HG03558 (cell line): ENCODE measurements around the gene INTS11.

Source experiments
- ATAC-seq: cut with Tn5 transposase; IDR thresholded peaks from one replicate; pipeline ENCODE4 v1.9.1; 2021; ENCODE audit warnings: moderate number of reproducible peaks; ENCODE audit not compliant: unreplicated experiment; ENCODE audit errors: extremely low read depth

The INTS11 gene

GRCh38 chr1:1305300-1306069, 19.0 kb downstream of the INTS11 start:
- no peak for ATAC-seq

DNA sequence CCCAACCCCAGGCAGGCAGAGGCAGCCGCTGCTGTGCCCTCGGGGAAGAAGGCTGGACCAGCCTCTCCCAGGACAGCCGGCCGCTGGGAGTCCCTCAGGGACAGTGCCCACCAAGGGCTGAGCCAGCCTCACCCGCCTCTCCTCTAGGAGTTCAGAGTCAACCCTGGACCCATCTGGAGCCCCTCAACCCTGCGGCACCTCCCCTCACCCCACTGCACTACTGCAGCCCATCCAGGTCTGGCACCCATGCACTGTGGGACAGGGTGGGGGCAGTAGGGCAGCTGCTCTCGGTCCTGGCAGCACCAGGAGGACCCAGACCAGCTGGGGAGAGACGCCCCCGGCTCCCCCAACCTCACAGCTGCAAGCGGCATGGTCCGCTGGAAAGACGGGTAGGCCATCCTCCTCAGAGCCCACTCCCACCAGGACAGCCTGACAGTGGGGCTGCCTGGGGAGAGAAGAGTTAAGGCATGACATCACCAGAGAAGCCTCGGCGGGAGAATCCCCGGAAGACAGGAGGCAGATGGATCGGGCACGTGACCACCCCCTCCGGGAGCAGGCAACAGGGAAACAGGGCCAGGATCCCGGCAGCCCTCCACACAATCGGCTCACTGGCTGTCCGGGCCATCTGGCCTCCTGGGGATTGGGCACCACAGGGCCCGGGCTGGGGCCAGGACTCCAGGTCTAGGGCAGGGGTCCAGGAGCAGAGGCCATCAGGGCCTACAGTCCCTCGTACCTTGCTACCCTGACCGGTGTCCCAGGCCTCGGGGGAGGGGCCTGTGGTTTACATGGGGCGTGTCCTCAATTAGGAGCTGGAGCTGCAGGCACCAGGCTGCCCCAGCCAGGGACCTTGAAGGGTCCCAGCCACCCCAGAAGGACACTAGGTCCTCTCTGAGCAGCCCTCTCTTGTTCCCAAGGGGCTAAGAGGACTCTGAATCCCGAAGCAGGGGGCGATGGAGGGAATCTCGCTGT, 19.8 kb downstream of the INTS11 start:
- no peak for ATAC-seq

GRCh38 chr1:1303736-1304135, 20.7 kb downstream of the INTS11 start:
- ATAC-seq: no peak

DNA sequence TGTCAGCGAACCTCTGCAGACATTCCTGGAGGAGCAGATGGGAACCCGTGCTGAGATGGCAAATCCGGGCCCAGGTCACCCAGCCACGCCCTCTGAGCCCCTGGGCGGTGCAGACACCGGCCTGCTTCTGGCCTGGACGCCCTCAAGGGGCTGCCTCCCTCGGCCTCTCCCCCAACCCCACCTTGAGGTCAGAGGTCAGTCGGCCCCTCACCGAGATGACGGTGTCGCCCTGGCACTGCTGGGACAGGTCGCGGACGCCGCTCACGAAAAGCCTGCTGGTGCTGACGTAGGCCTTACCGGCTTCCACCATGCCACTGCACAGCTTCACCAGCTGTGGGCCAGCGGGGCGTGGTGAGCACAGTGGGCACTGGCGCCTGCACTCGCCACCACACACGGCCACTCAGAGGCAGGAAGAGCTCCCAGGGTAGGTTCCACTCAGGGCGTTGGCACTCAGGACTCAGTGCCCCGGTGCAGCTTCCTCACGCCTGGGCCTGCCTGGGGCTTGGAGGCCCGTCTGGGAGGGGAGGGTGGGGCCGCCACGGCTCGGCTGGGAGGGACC, 21.4 kb downstream of the INTS11 start:
- no peak for ATAC-seq

DNA sequence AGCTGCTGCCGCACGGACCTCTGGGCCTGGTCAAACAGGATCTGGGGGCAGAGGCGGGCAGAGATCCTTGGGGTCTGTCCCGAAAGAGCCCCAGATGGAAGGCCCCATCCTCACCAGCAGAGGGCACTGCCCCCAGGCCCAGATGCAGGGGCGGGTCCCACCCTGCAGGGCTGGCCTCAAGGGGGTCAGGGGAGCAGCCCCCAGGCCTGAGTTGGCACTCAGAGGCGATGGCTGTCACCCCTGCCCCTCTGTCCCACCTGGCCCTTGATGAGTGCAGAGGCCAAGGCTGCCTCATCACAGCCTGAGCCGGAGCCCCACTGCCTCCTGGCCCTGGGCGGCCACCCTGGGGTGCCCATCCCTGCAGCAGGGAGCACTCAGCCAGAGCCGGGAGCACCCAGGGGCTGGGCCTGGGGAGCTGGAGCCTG, 22.4 kb downstream of the INTS11 start:
- no peak for ATAC-seq

DNA sequence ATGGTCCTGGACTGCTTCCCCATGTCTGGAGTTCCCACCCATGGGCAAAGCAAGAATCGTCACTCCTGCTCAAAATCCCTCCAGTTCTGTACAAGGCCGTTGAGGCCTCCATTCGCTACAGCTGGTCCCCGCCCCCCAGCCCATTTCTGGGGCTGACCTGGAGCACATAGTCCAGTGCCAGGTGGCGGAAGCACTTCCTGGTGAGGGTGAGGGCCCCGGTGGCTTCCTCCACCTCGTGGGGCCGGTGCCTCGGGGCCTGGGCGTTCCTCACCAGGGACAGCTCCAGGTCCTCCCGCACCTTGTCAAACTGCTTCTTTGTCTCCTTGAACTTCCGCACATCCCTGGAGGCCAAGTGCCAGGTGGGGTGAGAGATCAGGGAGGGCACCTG, 24.1 kb downstream of the INTS11 start:
- ATAC-seq: no peak

DNA sequence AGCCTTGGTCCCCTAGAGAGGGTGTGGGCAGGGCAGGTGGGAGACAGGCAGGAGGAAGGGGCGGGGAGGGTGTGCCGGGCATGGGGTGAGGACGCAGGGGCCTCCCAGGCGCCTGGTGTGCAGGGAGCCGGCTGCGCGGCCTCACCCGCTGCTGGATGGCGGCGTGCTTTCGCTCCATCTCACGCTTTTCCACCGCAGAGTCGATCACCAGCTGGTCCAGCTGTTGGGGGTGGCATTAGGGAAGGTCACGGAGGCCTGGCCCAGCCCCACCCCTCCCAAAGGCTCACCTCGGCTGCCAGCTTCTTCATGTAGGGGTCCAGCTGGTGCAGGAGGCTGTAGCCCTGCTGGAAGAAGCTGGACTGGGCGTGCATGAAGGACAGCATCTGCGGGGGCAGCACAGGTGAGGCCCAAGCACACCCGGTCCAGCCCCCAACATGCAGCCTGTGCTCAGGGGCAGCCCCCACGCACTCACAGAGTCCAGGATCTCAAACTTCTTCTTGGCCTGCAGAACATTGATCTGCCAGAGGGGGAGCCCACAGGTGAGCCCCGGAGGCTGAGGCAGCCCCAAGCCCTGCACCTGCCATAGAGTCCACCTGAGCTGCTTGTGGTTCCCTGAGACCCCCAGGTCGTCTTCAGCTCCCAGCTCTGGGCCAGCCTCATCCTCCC, 24.6 kb downstream of the INTS11 start:
- ATAC-seq: no peak

GRCh38 chr1:1298861-1299685, 25.4 kb downstream of the INTS11 start:
- no peak for ATAC-seq

GRCh38 chr1:1297802-1298424, 26.5 kb downstream of the INTS11 start:
- no peak for ATAC-seq

DNA sequence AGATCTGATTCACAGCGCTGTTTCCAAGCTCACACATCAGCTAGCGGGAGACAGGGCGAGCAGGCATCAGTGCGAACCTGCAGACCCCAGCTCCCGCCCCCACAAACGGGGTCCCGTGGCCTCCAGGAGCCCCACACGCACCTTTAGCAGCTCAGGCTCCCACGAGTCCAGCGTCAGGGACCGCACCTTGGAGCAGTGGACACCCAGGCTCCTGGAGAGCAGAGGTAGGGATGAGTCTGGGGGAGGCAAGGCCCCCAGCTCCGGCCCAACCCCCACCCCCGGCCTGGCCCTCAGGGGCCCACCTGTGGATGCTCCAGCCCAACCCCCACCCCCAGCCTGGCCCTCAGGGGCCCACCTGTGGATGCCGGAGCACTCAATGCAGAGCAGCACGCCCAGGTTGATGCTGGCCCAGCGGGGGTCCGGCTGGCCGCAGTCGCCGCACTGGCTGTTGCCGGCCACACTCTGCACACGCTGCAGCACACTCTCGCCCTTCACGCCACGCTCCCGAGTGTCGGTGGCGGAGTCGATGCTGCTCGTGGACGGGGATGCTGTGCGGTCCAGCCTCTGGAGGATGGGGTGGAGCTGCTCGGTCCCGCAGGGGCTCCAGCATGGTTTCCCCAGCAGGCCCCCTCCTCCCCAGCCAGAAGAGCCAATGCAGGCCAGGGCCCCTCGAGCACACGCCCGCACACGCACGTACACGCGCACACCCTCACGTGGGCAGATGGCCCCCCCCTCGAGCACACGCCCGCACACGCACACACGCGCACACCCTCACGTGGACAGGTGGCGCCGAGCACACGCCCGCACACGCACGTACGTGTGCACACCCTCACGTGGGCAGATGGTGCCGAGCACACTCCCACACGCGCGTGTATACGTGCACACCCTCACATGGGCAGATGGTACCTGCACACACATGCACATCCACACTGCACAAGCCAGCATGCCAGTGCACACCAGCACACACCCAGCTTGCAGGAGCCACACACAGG, 28.1 kb downstream of the INTS11 start:
- ATAC-seq: no peak

DNA sequence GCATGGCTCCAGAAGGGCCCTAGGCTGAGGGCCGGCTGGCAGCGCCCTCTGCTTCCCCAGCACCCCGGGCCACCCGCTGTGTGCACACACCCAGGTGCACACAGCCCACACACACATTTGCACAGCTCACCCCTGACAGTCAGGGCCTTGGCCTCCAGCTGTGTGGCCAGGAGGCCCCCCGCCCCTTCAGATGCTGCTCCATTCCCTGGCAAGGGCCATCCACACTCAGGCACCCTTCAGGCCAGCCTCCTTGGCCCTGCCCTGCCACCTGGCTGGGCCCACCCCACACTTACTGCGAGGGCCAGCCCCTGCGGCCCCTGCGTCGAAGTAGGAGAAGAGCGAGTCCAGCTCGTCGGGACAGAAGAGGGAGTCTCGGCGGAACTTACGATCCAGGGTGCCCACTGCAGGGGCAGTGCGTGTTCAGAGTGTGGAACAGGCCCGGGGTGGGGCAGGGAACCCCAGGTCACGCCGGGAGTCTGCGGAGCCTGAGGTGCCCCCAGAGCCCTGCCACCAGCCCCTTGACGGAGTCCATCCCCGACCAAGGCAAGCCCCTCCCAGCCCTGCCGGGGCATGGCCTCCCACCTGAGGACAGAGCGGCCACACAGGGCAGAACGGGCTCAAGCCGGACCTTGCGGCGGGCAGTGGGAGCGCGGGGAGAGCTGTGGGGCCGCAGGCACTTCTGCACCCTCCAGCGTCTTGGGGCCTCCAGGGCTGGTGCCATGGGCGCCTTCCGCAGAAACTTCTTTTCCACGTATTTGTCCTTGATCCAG, 29.1 kb downstream of the INTS11 start:
- no peak for ATAC-seq

- no peak for ATAC-seq
Measured at GRCh38 chr1:1294250-1294890, 30.1 kb downstream of the INTS11 start.

DNA sequence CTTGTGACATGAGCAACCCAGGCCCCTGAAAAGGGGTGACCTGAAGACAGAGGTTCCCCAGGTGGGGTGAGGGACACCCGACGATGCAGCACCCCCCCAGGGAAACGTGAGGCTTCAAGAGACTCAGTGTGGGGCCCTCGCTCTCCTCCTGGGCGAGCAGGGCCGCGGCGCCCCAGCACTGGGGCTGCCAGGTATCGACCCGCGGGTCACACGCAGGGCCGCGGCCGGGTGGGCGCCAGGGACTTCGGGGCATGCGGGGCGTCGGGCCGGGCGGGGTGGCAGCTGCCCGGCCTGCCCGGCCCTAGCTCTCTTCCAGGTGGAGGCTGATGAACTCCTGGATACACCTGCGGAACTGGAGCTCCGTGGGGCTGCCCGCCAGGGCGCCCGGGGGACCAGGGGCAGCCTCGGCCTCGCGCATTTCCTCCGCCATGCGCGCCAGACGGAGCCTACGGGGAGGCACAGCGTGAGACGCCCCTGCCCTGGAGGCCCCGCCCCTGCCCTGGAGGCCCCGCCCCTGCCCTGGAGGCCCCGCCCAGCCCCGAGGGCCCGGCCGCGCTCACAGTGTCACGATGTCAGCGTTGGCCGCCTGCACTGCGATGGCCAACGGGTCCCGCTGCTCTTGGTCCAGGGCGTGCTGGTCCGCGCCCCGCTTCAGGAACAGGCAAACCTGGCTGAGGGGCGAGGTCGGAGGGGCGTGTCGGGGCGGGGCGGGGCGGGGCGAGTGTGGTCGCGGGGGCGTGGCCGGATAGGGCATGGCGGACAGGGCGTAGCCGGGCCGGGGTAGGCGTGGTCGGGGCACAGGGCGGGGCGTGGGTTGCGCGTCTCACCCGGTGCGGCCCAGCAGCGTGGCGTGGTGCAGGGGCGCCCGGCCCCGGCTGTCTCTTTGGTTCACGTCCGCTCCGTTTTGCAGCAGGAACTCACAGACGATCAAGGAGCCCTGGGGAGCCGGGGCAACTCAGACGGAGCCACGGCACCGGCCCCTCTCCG, 30.9 kb downstream of the INTS11 start:
- ATAC-seq: no peak

GRCh38 chr1:1292851-1293250, 31.6 kb downstream of the INTS11 start:
- no peak for ATAC-seq

DNA sequence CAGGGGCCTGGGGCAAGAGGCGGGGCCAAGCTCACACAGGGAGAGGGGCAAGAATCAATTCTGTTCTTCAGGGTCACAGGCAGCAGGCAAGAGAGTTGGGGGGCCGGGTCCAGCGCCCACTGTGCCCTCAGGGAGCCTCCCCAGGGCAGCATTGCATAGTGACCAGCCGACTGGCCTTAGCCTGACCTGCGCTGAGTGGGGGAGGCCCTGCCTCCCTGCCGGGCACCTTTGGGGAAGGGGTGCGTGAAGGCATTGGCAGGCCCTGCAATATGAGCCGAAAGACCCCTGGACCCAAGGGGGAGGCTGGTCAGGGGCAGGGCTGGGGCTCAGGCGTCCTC, 32.0 kb downstream of the INTS11 start:
- ATAC-seq: no peak
